Measurements from ENCODE around the gene COG5. TPM values are rescaled to one million over a fixed set of nuclear protein-coding genes. Genes with fewer than 3 reads are reported as not detected.

COG5 gene
- total and polyA plus RNA-seq, 9 of the 15 experiments (the other 6 are each of a cell fraction or from before 2014, with no cell fraction given): 15.3 to 75.1 (median 56.4) TPM

DNA sequence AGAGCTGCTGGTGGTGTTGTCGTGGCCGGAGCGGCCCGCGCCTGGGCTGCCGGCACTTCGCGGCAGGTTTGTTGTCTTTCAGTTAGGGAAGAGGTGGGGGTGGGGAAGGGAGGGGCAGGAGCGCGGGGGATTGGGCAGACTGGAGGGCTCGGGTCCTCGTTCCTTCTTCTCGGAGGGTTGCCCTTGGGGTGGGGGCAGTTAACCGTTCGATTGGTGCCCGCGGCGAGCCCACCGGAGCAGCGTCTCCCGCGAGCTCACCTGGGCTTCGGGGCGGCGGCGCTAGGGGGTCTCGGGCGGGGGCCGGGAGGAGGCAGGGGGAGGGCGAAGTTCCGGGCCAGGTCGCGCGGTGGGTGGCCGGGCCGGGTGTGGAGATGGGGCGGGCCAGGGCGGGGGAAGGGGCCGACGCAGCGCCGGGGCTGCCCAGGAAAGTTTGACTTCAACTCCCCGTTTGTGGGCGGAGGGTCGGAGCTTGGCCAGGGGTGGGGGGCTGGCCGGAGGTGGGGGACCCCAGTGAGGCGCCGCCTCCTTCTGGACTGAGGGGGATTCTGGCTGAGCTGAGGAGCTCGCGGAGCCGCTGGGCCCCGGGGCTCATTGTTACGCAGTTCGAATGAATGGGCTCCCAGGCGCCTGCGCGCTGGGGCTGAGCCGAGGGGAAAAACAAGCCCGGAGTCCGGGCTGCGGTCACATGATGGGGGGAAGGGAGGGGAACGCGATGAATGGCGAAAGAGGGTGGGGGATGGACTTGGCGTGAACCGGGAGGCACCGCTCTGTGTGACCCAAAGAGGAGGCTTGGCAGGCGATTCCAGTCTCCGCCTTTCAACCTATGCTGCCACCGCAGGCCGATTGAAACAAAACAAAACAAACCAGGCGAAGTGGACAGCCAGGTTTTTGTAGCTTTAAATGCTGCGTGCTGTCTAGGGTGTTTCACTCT lies 394.3 kb downstream of the COG5 start (continued):
- TF ChIP-seq, protein P1, sequence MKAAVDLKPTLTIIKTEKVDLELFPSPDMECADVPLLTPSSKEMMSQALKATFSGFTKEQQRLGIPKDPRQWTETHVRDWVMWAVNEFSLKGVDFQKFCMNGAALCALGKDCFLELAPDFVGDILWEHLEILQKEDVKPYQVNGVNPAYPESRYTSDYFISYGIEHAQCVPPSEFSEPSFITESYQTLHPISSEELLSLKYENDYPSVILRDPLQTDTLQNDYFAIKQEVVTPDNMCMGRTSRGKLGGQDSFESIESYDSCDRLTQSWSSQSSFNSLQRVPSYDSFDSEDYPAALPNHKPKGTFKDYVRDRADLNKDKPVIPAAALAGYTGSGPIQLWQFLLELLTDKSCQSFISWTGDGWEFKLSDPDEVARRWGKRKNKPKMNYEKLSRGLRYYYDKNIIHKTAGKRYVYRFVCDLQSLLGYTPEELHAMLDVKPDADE (conservative IDR thresholded peaks at IDR 0.05; ENCODE audit: control insufficient read depth, low read depth, low read length): peak; percentile 90
- peak; percentile 96 for TF ChIP-seq TAF1 (IDR thresholded peaks at IDR 0.05; ENCODE audit: control insufficient read depth, extremely low read depth, insufficient read depth, low read length, severe bottlenecking)
- 0 out of 2 replicates have a peak, but pooled peaks have one; percentile 15 for TF ChIP-seq ZNF695 (CRISPR knock-in tag; IDR thresholded peaks at IDR 0.05)
- TF ChIP-seq ZNF274 (IDR thresholded peaks at IDR 0.05; ENCODE audit: borderline replicate concordance, low read depth, low read length): no peak
- no peak for TF ChIP-seq MCM7 (IDR thresholded peaks at IDR 0.05)
- no peak for TF ChIP-seq WHSC1 (IDR thresholded peaks at IDR 0.05; ENCODE audit: low read length)
- no peak for TF ChIP-seq CBX2 (IDR thresholded peaks at IDR 0.05; ENCODE audit: insufficient read depth, low read length, poor library complexity, severe bottlenecking)
- TF ChIP-seq LCOR (CRISPR knock-in tag; IDR thresholded peaks at IDR 0.05): peak; percentile 79
- no peak for TF ChIP-seq ZBTB5 (IDR thresholded peaks at IDR 0.05)
- TF ChIP-seq EHMT2 (IDR thresholded peaks at IDR 0.05): peak; percentile 46; the same call in 1 of the 2 replicates
- TF ChIP-seq LEF1 (IDR thresholded peaks at IDR 0.05): peak; percentile 92
- TF ChIP-seq CEBPB (tag; IDR thresholded peaks at IDR 0.05): peak; percentile 98
- TF ChIP-seq MCM5 (IDR thresholded peaks at IDR 0.05; ENCODE audit: low read depth): no peak
- no peak for TF ChIP-seq ZNF717 (CRISPR knock-in tag; IDR thresholded peaks at IDR 0.05)
- TF ChIP-seq POLR2A (conservative IDR thresholded peaks at IDR 0.05): peak; percentile 84
- TF ChIP-seq SRF (CRISPR knock-in tag; IDR thresholded peaks at IDR 0.05): peak in 1 of 2 experiments; percentile 87; a peak in 1 of 4 replicates
- TF ChIP-seq, protein P2, sequence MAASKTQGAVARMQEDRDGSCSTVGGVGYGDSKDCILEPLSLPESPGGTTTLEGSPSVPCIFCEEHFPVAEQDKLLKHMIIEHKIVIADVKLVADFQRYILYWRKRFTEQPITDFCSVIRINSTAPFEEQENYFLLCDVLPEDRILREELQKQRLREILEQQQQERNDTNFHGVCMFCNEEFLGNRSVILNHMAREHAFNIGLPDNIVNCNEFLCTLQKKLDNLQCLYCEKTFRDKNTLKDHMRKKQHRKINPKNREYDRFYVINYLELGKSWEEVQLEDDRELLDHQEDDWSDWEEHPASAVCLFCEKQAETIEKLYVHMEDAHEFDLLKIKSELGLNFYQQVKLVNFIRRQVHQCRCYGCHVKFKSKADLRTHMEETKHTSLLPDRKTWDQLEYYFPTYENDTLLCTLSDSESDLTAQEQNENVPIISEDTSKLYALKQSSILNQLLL (CRISPR knock-in tag; IDR thresholded peaks at IDR 0.05; ENCODE audit: borderline replicate concordance): no peak
- TF ChIP-seq SAFB2 (IDR thresholded peaks at IDR 0.05; ENCODE audit: borderline replicate concordance, low read depth, low read length, severe bottlenecking): no peak
- TF ChIP-seq RBM15 (IDR thresholded peaks at IDR 0.05; ENCODE audit: insufficient read depth, low read length): no peak
- peak; percentile 86 for TF ChIP-seq EP400 (IDR thresholded peaks at IDR 0.05)
- TF ChIP-seq NR2C2 (CRISPR knock-in tag; IDR thresholded peaks at IDR 0.05): peak; percentile 22; the same call in 1 of the 2 replicates
- peak; percentile 13; the same call in 1 of the 2 replicates for TF ChIP-seq NR2C2 (tag; IDR thresholded peaks at IDR 0.05)
- TF ChIP-seq ADNP (tag; IDR thresholded peaks at IDR 0.05): no peak
